HG03064 (cell line): ENCODE measurements around the gene UNC5A.

Source experiments
- ATAC-seq: cut with Tn5 transposase; IDR thresholded peaks from one replicate; pipeline ENCODE4 v1.9.1; 2021; ENCODE audit warnings: low read depth; ENCODE audit not compliant: unreplicated experiment

The UNC5A gene

DNA sequence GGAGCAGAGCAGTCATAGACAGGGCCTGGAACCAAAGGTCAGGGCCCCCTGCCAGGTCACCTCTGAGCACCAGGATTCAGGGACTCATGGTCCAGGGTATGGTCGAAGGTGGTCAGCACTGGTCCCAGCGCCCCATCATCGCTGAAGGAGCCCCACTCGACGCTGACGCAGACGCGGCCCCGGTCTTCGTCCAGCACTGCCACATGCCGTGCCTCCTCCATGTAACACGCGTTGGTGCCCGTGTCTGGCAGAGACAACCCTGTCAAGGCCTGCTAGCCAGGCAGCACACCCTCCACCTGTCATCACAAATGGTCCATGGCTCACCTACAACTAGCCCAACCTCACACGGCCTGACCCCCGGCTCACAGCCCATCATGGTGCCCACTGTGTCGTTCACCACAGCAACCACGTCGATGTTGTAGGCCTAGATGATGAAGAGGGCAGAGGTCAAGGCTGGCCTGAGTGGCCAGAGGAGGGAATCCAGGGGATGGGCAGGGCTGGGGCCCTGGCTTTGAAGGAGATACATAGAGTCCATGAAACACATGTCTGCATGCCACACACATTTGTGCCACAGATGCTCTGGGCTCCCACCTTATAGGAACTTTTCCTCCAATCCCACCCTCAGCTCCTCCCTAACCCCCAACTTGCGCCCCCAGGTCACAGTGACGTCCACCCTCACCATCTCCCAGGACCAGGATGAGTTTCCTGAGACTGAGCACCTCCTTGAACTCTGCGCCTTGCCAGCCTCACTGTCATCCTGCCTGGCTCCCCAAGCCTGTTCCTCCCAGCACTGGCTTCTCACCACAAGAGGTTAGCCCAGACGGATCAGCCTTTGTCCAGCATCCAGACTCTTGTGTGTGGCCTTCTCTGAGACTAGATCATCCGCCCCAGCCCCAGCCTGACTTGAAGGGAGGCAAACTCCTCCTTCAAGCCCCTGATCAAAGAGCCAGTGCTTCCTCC is 79.2 kb downstream of the UNC5A start:
- no peak for ATAC-seq

DNA sequence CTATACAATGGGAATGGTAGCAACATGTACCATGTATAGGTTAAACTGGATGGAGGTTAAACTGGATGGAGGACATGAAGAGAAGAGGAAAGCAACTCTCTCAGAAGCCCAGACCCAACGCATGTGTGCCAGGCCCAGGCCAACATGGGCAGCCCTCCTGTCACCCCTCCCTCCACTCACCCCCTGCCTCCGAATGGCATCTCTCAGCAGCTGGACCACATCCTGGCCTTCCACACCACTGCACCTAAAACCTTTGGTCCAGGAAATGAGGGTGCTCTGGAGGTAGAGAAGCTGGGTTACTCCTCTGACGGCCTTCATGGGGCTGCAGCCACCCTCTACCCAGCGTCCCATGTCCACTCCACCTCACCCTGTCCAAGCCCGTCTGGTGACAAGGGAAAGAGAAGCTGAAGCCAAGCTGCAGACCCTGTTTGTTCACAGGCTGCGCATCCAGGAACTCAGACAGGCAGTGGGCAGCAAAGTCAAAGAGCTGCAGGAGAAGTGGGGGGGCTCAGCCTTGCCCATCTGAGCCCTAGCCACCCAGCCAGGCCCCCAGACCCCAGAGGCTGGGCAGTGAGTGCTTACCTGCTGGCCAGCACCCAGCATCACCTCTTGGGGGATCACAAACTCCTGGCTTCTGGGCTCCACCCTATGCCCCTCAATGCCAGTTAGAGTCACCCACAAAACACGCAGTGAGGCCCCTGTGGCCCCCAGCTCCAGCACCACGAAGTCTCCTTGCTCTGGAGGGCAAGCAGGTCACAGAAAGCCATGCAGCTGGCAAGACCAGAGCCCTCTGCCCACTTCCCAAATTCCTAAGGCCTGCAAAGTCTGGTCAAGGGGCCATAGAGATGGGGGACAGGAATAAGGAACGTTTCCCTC is 80.3 kb downstream of the UNC5A start:
- ATAC-seq: no peak

DNA sequence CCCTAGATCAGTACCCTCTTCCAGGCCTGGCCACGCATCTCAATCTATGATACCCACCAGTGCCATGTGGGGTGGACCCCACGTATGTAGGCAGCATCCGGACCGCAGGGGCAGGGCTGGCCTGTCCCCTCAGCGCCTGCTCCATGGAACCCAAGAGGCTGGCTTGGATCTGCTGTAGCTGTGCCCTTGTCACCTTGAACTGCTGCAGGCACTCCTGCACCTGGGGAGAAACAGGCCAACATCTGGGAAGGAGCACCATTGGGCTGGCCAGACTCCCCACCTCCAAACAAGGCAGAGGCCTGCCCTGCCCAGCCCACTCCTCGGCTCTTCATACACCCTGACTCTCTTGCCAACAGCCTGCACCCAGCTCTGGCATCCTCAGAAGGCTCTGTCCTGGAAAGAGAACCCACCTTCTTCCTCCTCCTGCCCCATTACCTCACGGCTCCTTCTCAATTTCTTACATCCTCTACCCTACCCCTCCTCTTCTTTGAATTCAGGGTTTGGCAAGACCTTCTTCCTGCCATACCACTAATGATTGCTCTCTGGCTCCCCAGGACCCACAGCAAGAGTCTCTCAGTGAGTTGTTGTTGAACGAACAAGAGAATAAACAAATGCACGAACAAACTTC is 81.1 kb downstream of the UNC5A start:
- ATAC-seq: no peak

DNA sequence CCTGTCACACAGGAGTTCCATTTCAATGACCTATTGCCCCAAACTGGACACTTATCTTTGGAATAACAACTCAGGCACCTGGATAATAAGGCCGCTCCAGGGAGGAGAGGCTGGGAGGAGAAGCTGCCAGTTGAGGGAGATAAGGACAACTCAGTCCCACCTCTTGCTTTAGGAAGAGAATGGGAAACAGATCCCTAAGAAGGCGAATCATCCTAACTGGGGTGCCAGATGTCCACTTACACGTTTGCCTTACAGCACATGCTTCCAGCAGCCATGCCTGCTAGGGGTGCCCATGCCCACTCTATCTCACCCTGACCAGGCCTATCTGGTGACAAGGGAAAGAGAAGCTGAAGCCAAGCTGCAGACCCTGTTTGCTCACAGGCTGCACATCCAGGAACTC is 82.3 kb downstream of the UNC5A start:
- ATAC-seq: no peak

DNA sequence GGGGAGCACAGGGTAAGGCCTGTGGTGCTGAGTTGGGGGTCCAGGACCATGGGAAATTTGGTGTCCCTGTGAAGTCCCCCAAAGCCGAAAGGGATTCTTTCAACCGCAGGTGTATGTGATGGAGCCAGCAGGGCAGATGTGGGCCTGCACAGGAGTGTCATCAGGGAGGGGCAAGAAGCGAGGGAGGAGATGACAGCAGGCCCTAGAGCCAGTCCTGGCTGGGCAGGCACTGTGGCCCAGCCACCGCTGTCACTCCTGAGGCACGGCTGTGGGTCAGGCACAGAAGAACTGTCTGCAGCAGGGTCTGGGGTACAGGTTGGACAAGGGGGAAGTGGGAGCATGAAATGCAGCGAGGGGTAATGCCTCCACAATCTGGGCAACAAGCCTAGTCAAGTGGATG is 83.9 kb downstream of the UNC5A start:
- ATAC-seq: no peak

DNA sequence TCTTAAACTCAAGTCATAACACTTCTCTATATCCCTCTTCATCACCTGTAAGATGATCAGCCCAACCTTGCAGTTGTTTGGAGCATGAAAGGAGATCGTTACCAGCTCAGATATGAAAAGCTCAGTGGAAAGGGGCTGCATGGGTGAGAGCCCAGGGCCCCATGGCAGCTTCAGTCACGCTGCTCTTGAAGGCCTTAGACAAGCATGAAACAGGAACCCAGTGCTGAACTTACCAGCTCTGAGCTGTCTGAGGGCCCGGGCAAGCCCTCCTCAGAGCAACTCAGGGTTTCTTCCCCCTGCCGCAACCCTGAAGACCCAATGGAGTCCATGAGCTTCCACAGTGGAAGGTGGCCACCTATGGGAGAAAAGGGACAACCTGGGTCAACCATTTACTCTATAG is 85.5 kb downstream of the UNC5A start:
- no peak for ATAC-seq

DNA sequence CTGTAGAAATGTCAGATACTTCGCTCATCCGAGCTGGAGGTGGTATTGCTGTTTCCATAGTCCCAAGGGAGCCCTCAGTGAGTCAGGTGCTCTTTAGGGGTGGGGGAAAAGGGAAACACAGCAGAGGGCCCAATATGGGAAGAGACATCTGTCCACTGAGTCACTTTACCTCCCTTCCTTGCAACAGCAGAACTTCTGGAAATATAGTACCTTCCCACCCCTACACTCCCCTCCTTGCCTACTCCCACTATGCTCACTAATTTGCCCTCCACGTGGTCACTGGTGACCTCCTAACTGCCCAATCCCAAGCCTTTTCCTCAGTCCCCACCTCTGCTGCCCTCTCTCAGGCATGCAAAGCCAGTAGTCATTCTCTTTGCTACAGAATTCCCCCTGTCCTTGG is 86.9 kb downstream of the UNC5A start:
- no peak for ATAC-seq

DNA sequence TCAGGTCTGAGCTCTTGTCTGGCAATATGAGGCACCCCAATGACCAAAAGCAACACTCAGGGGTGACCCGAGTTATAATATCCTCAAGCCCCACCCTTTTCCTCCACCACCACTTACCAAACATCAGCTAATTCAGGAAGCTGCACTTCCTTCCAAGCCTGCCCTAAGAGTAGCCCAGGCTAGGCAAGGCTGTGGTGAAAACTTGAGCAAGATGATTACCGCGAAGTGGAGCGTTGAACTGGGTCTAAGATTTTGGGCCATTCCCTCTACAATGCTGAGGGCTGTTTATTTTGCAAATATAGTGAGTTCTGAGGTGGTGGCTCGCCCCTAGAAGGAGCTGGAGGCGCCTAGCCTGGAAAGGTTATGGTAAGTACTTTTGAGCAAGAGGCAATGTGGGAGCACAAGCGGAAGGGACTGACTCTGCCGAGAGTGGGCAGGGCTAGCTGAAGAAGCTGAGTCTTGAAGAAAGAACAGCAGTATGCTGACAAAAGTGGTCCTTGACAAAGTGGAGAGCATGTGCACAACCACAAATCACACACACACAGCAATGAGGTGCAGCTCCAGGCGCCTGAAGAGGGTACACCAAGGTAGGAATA is 89.0 kb downstream of the UNC5A start, which contains the start of gene HK3:
HK3 (minus strand) TSS at position 51 of the 596 bp plus-strand sequence. CDS start 3,187 bp downstream, outside the sequence.
- no peak for ATAC-seq

GRCh38 chr5:176899946-176900779 is 89.8 kb downstream of the UNC5A start:
- ATAC-seq: no peak

- no peak for ATAC-seq
These were observed 90.4 kb downstream of the UNC5A start for GRCh38 chr5:176900780-176901204.

DNA sequence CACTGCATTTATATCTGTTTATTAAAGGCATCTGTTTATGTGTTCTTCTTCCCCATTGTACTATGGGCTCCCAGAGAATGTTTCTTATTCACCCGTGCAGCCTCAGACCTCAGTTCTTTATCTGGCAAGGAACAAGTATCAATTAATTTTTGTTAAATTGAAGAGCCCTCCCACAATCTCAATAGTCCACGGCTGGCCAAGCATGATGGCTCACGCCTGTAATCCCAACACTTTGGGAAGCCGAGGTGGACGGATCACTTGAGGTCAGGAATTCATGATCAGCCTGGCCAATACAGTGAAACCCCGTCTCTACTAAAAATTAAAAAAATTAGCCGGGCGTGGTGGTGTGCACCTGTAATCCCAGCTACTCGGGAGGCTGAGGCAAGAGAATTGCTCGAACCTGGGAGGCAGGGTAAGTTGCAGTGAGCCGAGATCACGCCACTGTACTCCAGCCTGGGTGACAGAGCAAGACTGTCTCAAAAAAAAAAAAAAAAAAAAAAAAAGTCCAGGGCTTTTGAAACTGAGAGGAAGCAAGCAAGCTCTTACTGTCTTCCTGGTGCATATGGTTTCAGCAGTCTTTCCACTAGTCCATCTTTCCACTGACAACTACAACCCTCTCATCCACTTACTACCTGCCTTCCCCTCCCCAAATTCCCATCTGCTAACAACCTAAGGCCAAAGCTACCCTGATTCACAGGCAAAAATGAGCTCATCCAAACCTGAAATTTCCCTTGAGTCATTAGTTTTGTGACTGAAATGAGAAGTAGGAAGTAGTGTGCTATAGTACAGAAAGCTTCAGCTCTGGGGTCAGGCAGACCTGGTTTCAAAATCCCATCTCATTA is 91.1 kb downstream of the UNC5A start:
- no peak for ATAC-seq

GRCh38 chr5:176902102-176902814 is 91.9 kb downstream of the UNC5A start:
- no peak for ATAC-seq

GRCh38 chr5:176902911-176903664 is 92.7 kb downstream of the UNC5A start:
- no peak for ATAC-seq

DNA sequence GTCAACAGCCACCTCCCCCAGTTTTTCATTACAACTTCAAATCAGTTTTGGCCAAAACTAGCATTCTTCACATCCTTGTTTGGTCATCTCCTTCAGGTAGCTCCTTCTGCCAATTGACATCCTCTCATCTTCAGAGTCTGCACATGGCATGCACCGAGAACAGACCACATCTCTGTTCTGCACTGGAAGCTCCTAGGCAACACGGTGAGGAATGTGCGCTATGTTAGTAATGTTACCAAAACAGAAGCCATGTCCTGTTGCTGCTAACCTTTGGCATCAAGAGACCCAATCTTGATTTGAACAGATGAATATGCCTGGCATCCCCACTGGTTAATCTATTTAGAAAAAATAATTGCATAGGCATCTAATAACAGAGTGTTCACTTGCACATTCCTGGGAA is 93.9 kb downstream of the UNC5A start:
- ATAC-seq: no peak

DNA sequence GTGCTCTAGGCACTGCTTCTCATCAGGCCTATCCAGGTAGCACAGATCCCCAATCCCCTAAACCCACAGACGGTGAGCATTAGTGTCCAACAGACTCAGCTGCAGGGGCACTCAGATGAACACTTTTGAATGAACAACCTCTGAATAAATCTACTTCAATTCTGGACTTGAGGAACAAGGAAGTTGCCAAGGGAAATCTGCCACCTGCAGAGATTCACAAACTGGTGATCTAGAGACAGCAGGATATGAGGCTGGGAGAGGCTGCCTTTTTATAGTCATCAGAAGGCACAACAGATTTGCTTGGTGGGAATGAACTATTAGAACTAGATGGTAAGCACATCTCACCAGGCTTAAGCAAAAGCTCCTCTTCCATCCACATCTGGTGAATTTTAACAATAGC is 95.8 kb downstream of the UNC5A start:
- ATAC-seq: no peak

- no peak for ATAC-seq
These were observed 96.4 kb downstream of the UNC5A start for GRCh38 chr5:176906796-176907195.

- no peak for ATAC-seq
These were observed 98.5 kb downstream of the UNC5A start for GRCh38 chr5:176908675-176909368.
